HUES48 (cell line): Measurements from ENCODE around the gene LYRM2.
A peak's percentile ranks its signal among the peaks of the same experiment; 100 is the strongest.

Source experiments
- H3K27ac ChIP-seq: one replicate; pipeline ENCODE4 v1.7.0; 2013; ENCODE audit warnings: low read depth, low read length, inconsistent platforms
- H3K27me3 ChIP-seq: 2 replicates; pipeline ENCODE4 v1.6.1; 2013; ENCODE audit warnings: mild to moderate bottlenecking, low read length; ENCODE audit not compliant: control insufficient read depth, insufficient read depth
- H3K36me3 ChIP-seq: 2 replicates; pipeline ENCODE4 v1.6.1; 2013; ENCODE audit warnings: low read length; ENCODE audit not compliant: control insufficient read depth, insufficient read depth
- H3K4me1 ChIP-seq: 2 replicates; pipeline ENCODE4 v1.6.1; 2013; ENCODE audit warnings: mild to moderate bottlenecking, low read length; ENCODE audit not compliant: control insufficient read depth, insufficient read depth
- H3K4me3 ChIP-seq: 2 replicates; pipeline ENCODE4 v1.5.1; 2013; ENCODE audit warnings: mild to moderate bottlenecking, low read depth, low read length
- H3K9ac ChIP-seq: 2 replicates; pipeline ENCODE4 v1.6.1; 2013; ENCODE audit warnings: mild to moderate bottlenecking, low read depth, low read length, moderate library complexity
- H3K9me3 ChIP-seq: 2 replicates; pipeline ENCODE4 v1.6.1; 2013; ENCODE audit warnings: low read length; ENCODE audit not compliant: control insufficient read depth, insufficient read depth

LYRM2 gene

GRCh38 chr6:89638320-89639195 is at the start of gene LYRM2:
TSS of gene LYRM2 (minus strand) at chr6:89638747. CDS start at chr6:89638716, 31 bp downstream.
- Histone ChIP-seq H3K9me3 (no peaks in the 10 kb centered on the region), H3K36me3 (peaks cover 38% of the 10 kb centered on the region), H3K4me3 (peak within 1 kb of the TSS; percentile 97), H3K4me1 (no peaks in the 10 kb centered on the region), H3K9ac (peak within 1 kb of the TSS; percentile 81), H3K27me3 (no peaks in the 10 kb centered on the region), H3K27ac (peak within 1 kb of the TSS; percentile 96)

GRCh38 chr6:89688328-89688727 is 49.8 kb upstream of the LYRM2 start:
- H3K36me3 ChIP-seq = peaks cover 98% of the 10 kb centered on the region
- H3K9ac ChIP-seq = no peak overlapping the region
- peak overlapping the region; percentile 97 for H3K27ac ChIP-seq

GRCh38 chr6:89685311-89685710 is 46.8 kb upstream of the LYRM2 start:
- Histone ChIP-seq H3K4me3 (no peak overlapping the region), H3K9ac (no peak overlapping the region), H3K36me3 (peaks cover 95% of the 10 kb centered on the region), H3K4me1 (peaks cover 24% of the 10 kb centered on the region), H3K27ac (no peak overlapping the region), H3K9me3 (no peaks in the 10 kb centered on the region), H3K27me3 (no peaks in the 10 kb centered on the region)

More at GRCh38 chr6:89688328-89688727, 49.8 kb upstream of the LYRM2 start:
- Histone ChIP-seq H3K4me1 (peaks cover 47% of the 10 kb centered on the region), H3K4me3 (no peak overlapping the region), H3K9me3 (no peaks in the 10 kb centered on the region), H3K27me3 (no peaks in the 10 kb centered on the region)

GRCh38 chr6:89682991-89683390 is 44.4 kb upstream of the LYRM2 start:
- Histone ChIP-seq H3K4me3 (no peak overlapping the region), H3K36me3 (peaks cover 95% of the 10 kb centered on the region), H3K4me1 (peaks cover 24% of the 10 kb centered on the region), H3K9ac (no peak overlapping the region), H3K27ac (no peak overlapping the region), H3K9me3 (no peaks in the 10 kb centered on the region), H3K27me3 (no peaks in the 10 kb centered on the region)

- no peak overlapping the region for H3K27ac ChIP-seq
- no peaks in the 10 kb centered on the region for H3K27me3 ChIP-seq
- H3K4me3 ChIP-seq = no peak overlapping the region
- peaks cover 93% of the 10 kb centered on the region for H3K36me3 ChIP-seq
- H3K9ac ChIP-seq = no peak overlapping the region
- H3K9me3 ChIP-seq = no peaks in the 10 kb centered on the region
- peaks cover 24% of the 10 kb centered on the region for H3K4me1 ChIP-seq
Observed at GRCh38 chr6:89681983-89682564, 43.5 kb upstream of the LYRM2 start.

- H3K27me3 ChIP-seq = no peaks in the 10 kb centered on the region
- no peak overlapping the region for H3K4me3 ChIP-seq
- H3K9ac ChIP-seq = no peak overlapping the region
- H3K27ac ChIP-seq = peak overlapping the region; percentile 85
- H3K4me1 ChIP-seq = peaks cover 24% of the 10 kb centered on the region
- peaks cover 93% of the 10 kb centered on the region for H3K36me3 ChIP-seq
- no peaks in the 10 kb centered on the region for H3K9me3 ChIP-seq
Observed at GRCh38 chr6:89680551-89680950, 42.0 kb upstream of the LYRM2 start.

GRCh38 chr6:89680150-89680549 is 41.6 kb upstream of the LYRM2 start:
- Histone ChIP-seq H3K27ac (peak overlapping the region; percentile 85), H3K4me3 (no peak overlapping the region), H3K9me3 (no peaks in the 10 kb centered on the region), H3K36me3 (peaks cover 93% of the 10 kb centered on the region), H3K27me3 (no peaks in the 10 kb centered on the region), H3K9ac (no peak overlapping the region), H3K4me1 (peaks cover 24% of the 10 kb centered on the region)

- no peaks in the 10 kb centered on the region for H3K9me3 ChIP-seq
- H3K27ac ChIP-seq = peak overlapping the region; percentile 85
- H3K4me3 ChIP-seq = no peak overlapping the region
- peaks cover 93% of the 10 kb centered on the region for H3K36me3 ChIP-seq
- H3K27me3 ChIP-seq = no peaks in the 10 kb centered on the region
- H3K4me1 ChIP-seq = peaks cover 24% of the 10 kb centered on the region
- no peak overlapping the region for H3K9ac ChIP-seq
Observed at GRCh38 chr6:89679215-89680120, 40.9 kb upstream of the LYRM2 start.

GRCh38 chr6:89678531-89678930 is 40.0 kb upstream of the LYRM2 start:
- Histone ChIP-seq H3K9ac (no peak overlapping the region), H3K4me1 (peaks cover 24% of the 10 kb centered on the region), H3K9me3 (no peaks in the 10 kb centered on the region), H3K4me3 (no peak overlapping the region), H3K36me3 (peaks cover 93% of the 10 kb centered on the region), H3K27me3 (no peaks in the 10 kb centered on the region), H3K27ac (peak overlapping the region; percentile 85)

GRCh38 chr6:89675949-89676748 is 37.6 kb upstream of the LYRM2 start:
- peaks cover 96% of the 10 kb centered on the region for H3K36me3 ChIP-seq
- no peak overlapping the region for H3K27ac ChIP-seq
- peaks cover 24% of the 10 kb centered on the region for H3K4me1 ChIP-seq

More at GRCh38 chr6:89675949-89676748, 37.6 kb upstream of the LYRM2 start:
- Histone ChIP-seq H3K9ac (no peak overlapping the region), H3K4me3 (no peak overlapping the region), H3K27me3 (no peaks in the 10 kb centered on the region), H3K9me3 (no peaks in the 10 kb centered on the region)
